ENCODE measurements around the gene KREMEN1.

Gene KREMEN1

DNA sequence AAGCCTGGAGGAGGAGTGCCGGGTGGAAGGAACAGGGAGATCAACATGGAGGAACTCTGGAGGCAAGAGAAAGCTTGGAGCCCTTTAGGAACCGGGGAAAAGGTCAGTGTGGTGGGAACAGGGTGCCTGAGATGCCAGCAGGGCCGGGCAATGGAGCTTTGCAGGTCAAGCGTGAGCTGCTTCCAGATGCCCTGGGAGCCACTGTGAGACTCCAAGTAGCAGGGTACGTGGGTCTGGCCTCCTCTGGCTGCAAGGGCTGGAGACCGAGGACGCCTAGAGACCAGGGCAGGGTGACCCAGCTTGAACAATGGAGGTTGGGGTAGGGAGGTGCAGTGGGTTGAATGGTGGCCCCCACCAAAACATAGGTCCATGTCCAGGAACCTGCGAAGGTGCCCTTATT, 117.2 kb downstream of the KREMEN1 start:
- Histone ChIP-seq H3K27me3 (ENCODE audit: insufficient read depth, poor library complexity, severe bottlenecking) (no peaks in the 10 kb centered on the region), H3K27ac (replicated peaks) (no peak overlapping the region), H3K4me3 (replicated peaks; ENCODE audit: insufficient read depth, low read length) (no peak overlapping the region)
- no peak for DNase-seq (ENCODE audit: low read depth in 1 of 2, low spot score in 1 of 2)
- TF ChIP-seq GABPA (IDR thresholded peaks at IDR 0.05; ENCODE audit: low read depth), result no peak
- TF ChIP-seq, protein P1, sequence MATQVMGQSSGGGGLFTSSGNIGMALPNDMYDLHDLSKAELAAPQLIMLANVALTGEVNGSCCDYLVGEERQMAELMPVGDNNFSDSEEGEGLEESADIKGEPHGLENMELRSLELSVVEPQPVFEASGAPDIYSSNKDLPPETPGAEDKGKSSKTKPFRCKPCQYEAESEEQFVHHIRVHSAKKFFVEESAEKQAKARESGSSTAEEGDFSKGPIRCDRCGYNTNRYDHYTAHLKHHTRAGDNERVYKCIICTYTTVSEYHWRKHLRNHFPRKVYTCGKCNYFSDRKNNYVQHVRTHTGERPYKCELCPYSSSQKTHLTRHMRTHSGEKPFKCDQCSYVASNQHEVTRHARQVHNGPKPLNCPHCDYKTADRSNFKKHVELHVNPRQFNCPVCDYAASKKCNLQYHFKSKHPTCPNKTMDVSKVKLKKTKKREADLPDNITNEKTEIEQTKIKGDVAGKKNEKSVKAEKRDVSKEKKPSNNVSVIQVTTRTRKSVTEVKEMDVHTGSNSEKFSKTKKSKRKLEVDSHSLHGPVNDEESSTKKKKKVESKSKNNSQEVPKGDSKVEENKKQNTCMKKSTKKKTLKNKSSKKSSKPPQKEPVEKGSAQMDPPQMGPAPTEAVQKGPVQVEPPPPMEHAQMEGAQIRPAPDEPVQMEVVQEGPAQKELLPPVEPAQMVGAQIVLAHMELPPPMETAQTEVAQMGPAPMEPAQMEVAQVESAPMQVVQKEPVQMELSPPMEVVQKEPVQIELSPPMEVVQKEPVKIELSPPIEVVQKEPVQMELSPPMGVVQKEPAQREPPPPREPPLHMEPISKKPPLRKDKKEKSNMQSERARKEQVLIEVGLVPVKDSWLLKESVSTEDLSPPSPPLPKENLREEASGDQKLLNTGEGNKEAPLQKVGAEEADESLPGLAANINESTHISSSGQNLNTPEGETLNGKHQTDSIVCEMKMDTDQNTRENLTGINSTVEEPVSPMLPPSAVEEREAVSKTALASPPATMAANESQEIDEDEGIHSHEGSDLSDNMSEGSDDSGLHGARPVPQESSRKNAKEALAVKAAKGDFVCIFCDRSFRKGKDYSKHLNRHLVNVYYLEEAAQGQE (IDR thresholded peaks at IDR 0.05; ENCODE audit: insufficient replicate concordance, low read depth), result no peak
- TF ChIP-seq, protein P2, sequence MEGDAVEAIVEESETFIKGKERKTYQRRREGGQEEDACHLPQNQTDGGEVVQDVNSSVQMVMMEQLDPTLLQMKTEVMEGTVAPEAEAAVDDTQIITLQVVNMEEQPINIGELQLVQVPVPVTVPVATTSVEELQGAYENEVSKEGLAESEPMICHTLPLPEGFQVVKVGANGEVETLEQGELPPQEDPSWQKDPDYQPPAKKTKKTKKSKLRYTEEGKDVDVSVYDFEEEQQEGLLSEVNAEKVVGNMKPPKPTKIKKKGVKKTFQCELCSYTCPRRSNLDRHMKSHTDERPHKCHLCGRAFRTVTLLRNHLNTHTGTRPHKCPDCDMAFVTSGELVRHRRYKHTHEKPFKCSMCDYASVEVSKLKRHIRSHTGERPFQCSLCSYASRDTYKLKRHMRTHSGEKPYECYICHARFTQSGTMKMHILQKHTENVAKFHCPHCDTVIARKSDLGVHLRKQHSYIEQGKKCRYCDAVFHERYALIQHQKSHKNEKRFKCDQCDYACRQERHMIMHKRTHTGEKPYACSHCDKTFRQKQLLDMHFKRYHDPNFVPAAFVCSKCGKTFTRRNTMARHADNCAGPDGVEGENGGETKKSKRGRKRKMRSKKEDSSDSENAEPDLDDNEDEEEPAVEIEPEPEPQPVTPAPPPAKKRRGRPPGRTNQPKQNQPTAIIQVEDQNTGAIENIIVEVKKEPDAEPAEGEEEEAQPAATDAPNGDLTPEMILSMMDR (IDR thresholded peaks at IDR 0.05; ENCODE audit: insufficient read depth, low read length), result no peak
- TF ChIP-seq POLR2AphosphoS5 (IDR thresholded peaks at IDR 0.05; ENCODE audit: low read depth), result no peak
- no peak for TF ChIP-seq SPI1 (IDR thresholded peaks at IDR 0.05; ENCODE audit: borderline replicate concordance, low read depth)

DNA sequence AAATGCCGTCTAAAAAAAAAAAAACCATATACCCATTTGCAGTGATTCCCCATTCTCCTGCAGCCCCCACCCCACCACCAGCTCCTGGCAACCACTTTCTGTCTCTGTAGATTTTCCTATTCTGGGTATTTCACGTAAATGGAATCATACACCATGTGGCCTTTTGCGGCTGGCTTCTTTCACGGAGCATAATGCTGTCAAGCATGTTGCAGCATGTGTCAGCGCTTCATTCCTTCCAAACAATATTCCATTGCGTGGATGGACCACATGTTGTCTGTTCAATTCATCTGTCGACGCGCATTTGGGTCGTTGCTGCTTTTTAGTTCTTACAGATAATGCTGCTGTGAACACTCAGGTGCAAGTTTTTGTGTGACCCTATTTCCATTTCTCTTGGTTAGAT, 118.1 kb downstream of the KREMEN1 start:
- H3K4me3 ChIP-seq (replicated peaks; ENCODE audit: insufficient read depth, low read length), result no peak overlapping the region
- TF ChIP-seq, protein P2 (IDR thresholded peaks at IDR 0.05; ENCODE audit: insufficient read depth, low read length), result no peak
- TF ChIP-seq GABPA (IDR thresholded peaks at IDR 0.05; ENCODE audit: low read depth) (no peak), SPI1 (IDR thresholded peaks at IDR 0.05; ENCODE audit: borderline replicate concordance, low read depth) (no peak), POLR2AphosphoS5 (IDR thresholded peaks at IDR 0.05; ENCODE audit: low read depth) (no peak)
- TF ChIP-seq, protein P1 (IDR thresholded peaks at IDR 0.05; ENCODE audit: insufficient replicate concordance, low read depth), result no peak
- no peak for DNase-seq (ENCODE audit: low read depth in 1 of 2, low spot score in 1 of 2)
- H3K27me3 ChIP-seq (ENCODE audit: insufficient read depth, poor library complexity, severe bottlenecking), result no peaks in the 10 kb centered on the region
- no peak overlapping the region for H3K27ac ChIP-seq (replicated peaks)

DNA sequence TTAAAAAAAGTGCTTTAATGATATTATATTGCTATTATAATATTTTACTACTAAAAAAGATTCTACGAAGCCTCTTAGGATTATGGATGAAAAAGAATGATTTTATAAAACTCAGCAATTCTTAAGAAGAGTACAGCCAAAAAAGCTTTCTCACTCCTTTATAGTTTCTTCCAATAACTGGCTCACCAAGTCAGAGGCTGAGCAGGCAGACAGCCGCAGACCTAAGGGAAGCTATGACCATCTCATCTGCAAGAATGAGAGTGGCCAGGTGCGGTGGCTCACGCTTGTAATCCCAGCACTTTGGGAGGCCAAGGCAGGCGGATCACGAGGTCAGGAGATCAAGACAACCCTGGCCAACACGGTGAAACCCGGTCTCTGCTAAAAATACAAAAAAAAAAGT, 120.2 kb downstream of the KREMEN1 start:
- H3K27ac ChIP-seq (replicated peaks), result no peak overlapping the region
- no peak for TF ChIP-seq GABPA (IDR thresholded peaks at IDR 0.05; ENCODE audit: low read depth)
- TF ChIP-seq, protein P2 (IDR thresholded peaks at IDR 0.05; ENCODE audit: insufficient read depth, low read length), result no peak
- TF ChIP-seq POLR2AphosphoS5 (IDR thresholded peaks at IDR 0.05; ENCODE audit: low read depth), result no peak
- TF ChIP-seq, protein P1 (IDR thresholded peaks at IDR 0.05; ENCODE audit: insufficient replicate concordance, low read depth), result no peak
- TF ChIP-seq SPI1 (IDR thresholded peaks at IDR 0.05; ENCODE audit: borderline replicate concordance, low read depth), result no peak
- no peaks in the 10 kb centered on the region for H3K27me3 ChIP-seq (ENCODE audit: insufficient read depth, poor library complexity, severe bottlenecking)
- H3K4me3 ChIP-seq (replicated peaks; ENCODE audit: insufficient read depth, low read length), result no peak overlapping the region
- DNase-seq (ENCODE audit: low read depth in 1 of 2, low spot score in 1 of 2), result no peak

All from HL-60 (cell line).